NB4 (cell line): ENCODE results near the gene TBC1D9.

Experiments used
- DNase-seq: peaks from one replicate; pipeline ENCODE4 v3.0.0; 2010; ENCODE audit warnings: low read depth
- H3K4me3 ChIP-seq: one replicate; pipeline ENCODE4 v1.5.1; 2011; ENCODE audit warnings: mild to moderate bottlenecking, low read depth, low read length, moderate library complexity
- CTCF ChIP-seq: IDR thresholded peaks from one replicate; pipeline ENCODE4 v1.5.1; 2012; ENCODE audit warnings: low read depth, low read length
- MAX ChIP-seq: IDR thresholded peaks from 2 replicates; pipeline ENCODE4 v1.6.1; 2011; ENCODE audit warnings: low read depth, low read length
- MYC ChIP-seq: IDR thresholded peaks from 2 replicates; pipeline ENCODE4 v1.6.1; 2011; ENCODE audit warnings: low read depth, low read length
- POLR2A ChIP-seq: IDR thresholded peaks from 2 replicates; pipeline ENCODE4 v1.6.1; 2011; ENCODE audit warnings: mild to moderate bottlenecking; ENCODE audit not compliant: insufficient read length; ENCODE audit errors: extremely low read depth

TBC1D9 gene

GRCh38 chr4:140653718-140654494, 102.3 kb downstream of the TBC1D9 start:
- no peak for TF ChIP-seq MAX
- no peak for TF ChIP-seq CTCF
- TF ChIP-seq MYC: no peak
- no peak for TF ChIP-seq POLR2A
- H3K4me3 ChIP-seq: no peak overlapping the region
- no peak for DNase-seq

- TF ChIP-seq MAX (no peak), CTCF (no peak), POLR2A (no peak), MYC (no peak)
- DNase-seq: no peak
- no peak overlapping the region for H3K4me3 ChIP-seq
Observed at GRCh38 chr4:140652601-140653000, 103.6 kb downstream of the TBC1D9 start.

GRCh38 chr4:140648716-140649308, 107.4 kb downstream of the TBC1D9 start:
- DNase-seq: no peak
- no peak for TF ChIP-seq CTCF
- no peak for TF ChIP-seq MAX
- no peak for TF ChIP-seq MYC
- H3K4me3 ChIP-seq: no peak overlapping the region

GRCh38 chr4:140645614-140646412, 110.4 kb downstream of the TBC1D9 start:
- no peak for TF ChIP-seq CTCF
- no peak for TF ChIP-seq MYC
- TF ChIP-seq MAX: no peak
- no peak for DNase-seq

GRCh38 chr4:140645196-140645595, 111.0 kb downstream of the TBC1D9 start:
- no peak for DNase-seq
- TF ChIP-seq CTCF (no peak), MAX (no peak), MYC (no peak), POLR2A (no peak)
- H3K4me3 ChIP-seq: no peak overlapping the region

More at GRCh38 chr4:140645614-140646412, 110.4 kb downstream of the TBC1D9 start:
- no peak overlapping the region for H3K4me3 ChIP-seq
